COLO668 (cell line): ENCODE measurements around the gene STARD7.
"Not testable (repeated sequence)": the region's sequence is repeated elsewhere in the genome, so short reads cannot be mapped to it uniquely, and the experiment has no call there.

Experiments used
- DNase-seq: peaks from one replicate; lab custom pipeline; 2025; ENCODE audit not compliant: unreplicated experiment; lab: John Stamatoyannopoulos, UW

The STARD7 gene

GRCh38 chr2:96236882-96237281 lies 28.3 kb upstream of the STARD7 start:
- DNase-seq = no peak

GRCh38 chr2:96233880-96234316 lies 25.3 kb upstream of the STARD7 start:
- no peak for DNase-seq

DNA sequence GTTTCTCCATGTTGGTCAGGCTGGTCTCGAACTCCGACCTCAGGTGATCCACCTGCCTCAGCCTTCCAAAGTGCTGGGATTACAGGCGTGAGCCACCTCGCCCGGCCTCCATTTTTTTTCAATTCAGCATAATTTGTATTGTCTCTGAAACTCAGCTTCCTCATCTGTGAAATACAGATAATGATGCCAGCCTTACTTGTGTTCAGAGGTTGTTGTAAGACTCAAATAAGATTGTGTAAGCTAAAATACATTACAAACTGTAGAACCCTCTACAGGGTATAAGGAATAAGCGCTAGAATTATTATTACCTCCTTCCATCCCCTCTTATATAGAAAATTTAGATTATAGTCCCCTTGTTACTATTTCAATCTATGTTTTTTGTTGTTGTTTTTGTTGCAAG lies 24.8 kb upstream of the STARD7 start:
- no peak for DNase-seq

GRCh38 chr2:96231316-96231715 lies 22.7 kb upstream of the STARD7 start:
- DNase-seq = no peak

DNA sequence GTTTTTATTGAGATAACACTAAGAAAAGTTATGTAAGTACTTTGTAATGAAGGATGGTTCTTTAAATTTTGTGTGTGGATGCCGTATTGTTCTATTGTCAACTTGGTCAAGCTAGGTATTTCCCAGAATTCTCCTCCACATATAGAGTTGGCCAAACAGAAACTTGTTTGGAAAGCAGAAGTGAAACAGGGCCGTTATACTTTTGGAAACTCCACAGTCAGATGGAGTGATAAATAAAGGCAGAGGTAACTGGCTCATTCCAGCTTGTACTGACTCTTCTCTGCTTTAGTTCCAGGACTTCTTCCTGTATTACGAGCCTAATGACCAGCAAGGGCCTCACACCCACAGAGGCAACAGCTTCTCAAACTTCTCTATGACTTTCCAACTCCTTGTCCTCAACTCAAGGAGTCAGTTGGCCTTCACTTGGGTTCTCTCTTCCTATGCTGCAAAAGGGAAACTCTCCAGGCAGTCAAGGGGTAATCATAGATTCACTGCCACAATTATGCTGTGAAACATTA lies 16.4 kb upstream of the STARD7 start:
- no peak for DNase-seq

- DNase-seq = not testable (repeated sequence)
Observed at GRCh38 chr2:96221106-96221505, 12.5 kb upstream of the STARD7 start.

DNA sequence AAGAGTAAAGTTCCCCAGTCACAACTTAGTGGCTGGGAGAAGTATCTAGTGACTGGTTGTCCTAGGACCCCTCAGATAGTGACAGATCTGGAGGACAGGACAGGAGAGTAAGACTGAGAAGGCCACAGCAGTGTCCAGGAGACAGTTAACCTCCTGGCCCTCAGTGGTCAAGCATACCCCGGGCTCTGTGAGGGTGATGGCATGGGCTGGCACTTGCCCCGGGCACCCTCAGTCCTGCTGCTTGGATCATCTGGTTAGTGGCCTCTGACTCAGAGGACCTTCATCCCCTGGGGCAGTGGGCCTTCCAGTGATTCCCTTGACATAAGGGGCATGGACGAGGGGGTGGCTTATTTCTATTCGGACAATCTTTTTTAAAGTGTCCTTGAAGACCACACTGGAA lies 11.3 kb upstream of the STARD7 start:
- DNase-seq = not testable (repeated sequence)

GRCh38 chr2:96218508-96219131 lies 10.0 kb upstream of the STARD7 start:
- no peak for DNase-seq

DNA sequence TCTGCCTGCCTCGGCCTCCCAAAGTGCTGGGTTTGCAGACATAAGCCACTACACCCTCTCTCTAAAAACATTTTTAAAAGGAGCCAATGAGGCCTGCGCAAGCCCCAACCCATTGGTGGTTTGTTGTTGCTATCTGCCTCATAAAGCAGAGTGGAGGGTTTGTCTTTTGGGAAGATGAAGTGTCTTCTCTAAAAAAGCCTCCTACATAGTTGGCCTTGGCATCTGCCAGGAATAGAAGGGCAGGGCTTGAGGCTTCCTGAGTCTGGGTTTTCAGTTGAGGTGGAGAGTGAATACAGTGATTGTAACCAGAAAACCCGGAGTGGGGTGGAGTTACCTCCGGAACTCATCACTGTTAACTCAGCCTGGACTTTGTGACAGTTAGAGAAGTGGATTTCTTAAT lies 5.9 kb upstream of the STARD7 start:
- DNase-seq = no peak

DNA sequence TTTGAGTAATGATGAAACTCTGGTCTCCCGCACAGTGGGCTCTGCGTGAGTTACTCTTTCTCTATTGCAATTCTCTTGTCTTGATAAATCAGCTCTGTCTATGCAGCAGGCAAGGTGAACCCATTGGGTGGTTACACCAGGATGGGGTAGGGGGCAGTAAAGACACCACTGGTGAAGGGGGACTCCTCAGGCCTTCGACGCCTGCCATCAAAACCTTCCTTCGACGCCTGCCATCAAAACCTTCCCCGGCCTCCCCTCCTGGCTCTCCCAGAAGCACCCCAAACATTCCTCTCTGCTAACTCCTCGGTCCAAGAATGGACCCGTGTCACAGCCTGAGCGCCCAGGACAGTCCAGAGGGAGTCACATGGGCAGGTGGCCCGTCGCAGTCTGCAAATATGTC lies 4.8 kb upstream of the STARD7 start:
- DNase-seq = no peak

GRCh38 chr2:96212339-96212738 lies 3.7 kb upstream of the STARD7 start:
- DNase-seq = no peak

DNA sequence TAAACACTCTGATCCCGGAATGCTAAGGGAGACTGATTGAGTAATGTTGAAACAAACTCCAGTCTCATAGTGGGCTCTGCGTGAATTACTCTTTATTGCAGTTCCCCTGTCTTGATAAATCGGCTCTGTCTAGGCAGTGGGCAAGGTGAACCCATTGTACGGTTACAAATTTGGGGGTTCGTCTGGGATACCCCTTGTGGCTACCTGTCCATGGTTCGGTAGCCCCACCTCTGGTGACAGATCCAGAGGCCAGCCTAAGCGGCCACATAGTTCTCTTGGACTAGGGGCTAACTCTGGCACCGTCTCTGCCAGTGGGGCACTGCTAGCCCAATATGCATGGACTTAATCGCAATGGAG lies 1.1 kb upstream of the STARD7 start:
- DNase-seq = no peak

- DNase-seq = no peak
Observed at GRCh38 chr2:96209011-96209728, 543 bp upstream of the STARD7 start.

GRCh38 chr2:96207774-96208142 lies 869 bp downstream of the STARD7 start:
- DNase-seq = no peak

GRCh38 chr2:96207073-96207773 lies 1.4 kb downstream of the STARD7 start:
- no peak for DNase-seq

DNA sequence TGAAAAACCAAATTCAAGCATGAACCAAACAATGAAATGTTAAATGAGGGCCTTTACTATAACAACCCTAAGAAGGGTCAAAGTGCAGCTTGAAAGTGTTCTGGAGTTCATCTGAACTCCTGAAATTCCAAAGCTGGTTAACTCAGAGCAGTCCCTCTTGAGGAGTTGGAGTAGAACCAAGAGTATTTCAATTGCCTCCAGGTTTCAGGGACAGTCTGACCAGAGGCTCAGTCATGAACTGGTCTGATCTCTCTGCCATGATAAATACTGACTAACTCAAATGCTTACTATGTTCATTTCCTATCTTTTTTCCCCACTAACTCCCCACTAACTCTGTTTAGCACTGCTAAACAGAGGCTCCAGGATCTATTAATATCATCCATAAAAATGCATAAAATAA lies 2.7 kb downstream of the STARD7 start:
- no peak for DNase-seq

DNA sequence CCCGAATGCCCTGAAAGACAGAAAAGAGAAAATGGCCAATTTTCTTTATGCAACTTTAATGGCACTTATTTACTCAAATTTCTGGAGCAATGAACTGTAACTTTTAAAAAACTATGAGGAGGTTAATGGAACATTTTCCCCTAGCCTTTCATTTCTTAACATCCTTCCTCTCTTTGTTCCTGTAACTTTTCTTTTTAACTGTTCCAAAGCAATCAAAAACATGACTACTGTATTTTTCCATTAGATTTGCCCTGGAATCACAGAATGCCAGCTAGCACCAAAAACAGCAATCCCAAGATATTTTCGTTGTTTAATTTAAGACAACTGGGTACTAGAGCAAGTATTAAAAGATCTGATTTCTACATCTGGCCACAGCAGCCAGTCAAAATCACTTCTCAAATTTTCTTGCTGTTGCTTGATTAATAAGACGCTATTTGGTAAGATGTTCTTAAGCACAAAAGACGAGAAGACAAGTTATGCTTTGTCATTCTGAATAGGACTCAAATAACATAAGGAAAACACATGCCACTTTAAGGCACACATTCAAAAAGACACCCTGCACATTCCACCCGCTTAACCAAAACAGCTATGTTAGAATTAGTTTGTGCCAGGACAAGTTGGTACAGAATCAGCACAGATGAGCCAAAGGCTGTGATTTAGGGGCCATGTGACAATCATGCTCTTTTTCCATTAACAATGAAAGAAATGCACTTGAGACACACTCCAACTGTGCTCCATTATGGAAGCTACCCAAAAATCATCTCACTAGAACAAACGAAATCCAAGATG lies 3.6 kb downstream of the STARD7 start:
- DNase-seq = no peak

- DNase-seq = no peak
Observed at GRCh38 chr2:96203130-96204028, 5.2 kb downstream of the STARD7 start.

DNA sequence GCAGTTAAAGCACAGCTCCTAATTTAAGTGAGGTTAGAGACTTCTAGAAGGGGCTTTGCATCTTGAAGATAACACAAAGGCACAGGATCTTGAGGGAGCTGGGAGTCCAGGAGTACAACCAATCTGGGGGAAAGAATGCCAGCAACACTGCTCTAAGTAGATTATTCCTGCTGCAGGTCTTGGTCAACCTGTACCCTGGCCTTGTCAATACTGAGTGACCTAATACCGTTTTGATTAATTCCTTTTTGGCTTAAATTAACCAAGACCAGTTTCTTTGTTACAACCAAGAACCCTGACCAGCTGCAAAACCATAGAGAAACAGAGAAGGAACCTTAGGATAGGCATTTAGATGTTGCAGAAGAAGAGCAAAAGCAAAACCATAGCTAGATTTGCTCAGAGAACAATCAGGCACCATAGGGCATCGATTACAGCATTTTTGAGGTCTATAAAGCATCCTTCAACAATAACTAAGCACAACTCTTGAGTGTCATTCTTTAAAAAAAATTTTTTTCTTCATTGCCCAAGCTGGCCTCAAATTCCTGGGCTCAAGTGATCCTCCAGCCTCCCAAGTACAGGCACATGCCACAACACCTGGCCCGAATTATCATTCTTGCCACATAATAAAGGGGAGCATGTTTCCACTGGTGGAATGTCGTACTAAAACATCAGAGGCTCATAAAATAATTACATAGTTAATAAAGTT lies 6.3 kb downstream of the STARD7 start:
- no peak for DNase-seq

GRCh38 chr2:96201338-96201737 lies 7.3 kb downstream of the STARD7 start:
- no peak for DNase-seq
